BLaER1 treated with 17β-estradiol and CSF1 and Interleukin-3, amounts not matched to agents 10 nM and 100 nM (cell line): Measurements from ENCODE around the gene BCL3.
A peak's percentile ranks its signal among the peaks of the same experiment; 100 is the strongest.

Experiments used
- H3K27ac ChIP-seq, 11 experiments: shearing (Covaris generic); formaldehyde crosslinking; 2 replicates each; pipeline ENCODE4 v1.8.1; 2022
- H3K27me3 ChIP-seq, 11 experiments: shearing (Covaris generic); formaldehyde crosslinking; 2 replicates each; pipeline ENCODE4 v1.8.1; 2022
- H3K36me3 ChIP-seq, 11 experiments: shearing (Covaris generic); formaldehyde crosslinking; 2 replicates each; pipeline ENCODE4 v1.8.1; 2022
- H3K4me1 ChIP-seq, 10 experiments: shearing (Covaris generic); formaldehyde crosslinking; 2 replicates each; pipeline ENCODE4 v1.8.1; 2022
- H3K4me2 ChIP-seq, 11 experiments: shearing (Covaris generic); formaldehyde crosslinking; 2 replicates each; pipeline ENCODE4 v1.8.1; 2022
- H3K4me3 ChIP-seq, 10 experiments: shearing (Covaris generic); formaldehyde crosslinking; 2 replicates each; pipeline ENCODE4 v1.8.1; 2022
- H3K9ac ChIP-seq, 11 experiments: shearing (Covaris generic); formaldehyde crosslinking; 2 replicates each; pipeline ENCODE4 v1.8.1; 2022
- H3K9me3 ChIP-seq, 11 experiments: shearing (Covaris generic); formaldehyde crosslinking; replicated peaks in 1 of 11; 2 replicates each; pipeline ENCODE4 v1.8.1; 2022
- H4K20me1 ChIP-seq, 11 experiments: shearing (Covaris generic); formaldehyde crosslinking; 2 replicates each; pipeline ENCODE4 v1.8.1; 2022
- Cebpa-rat ChIP-seq, 11 experiments: shearing (Covaris generic); IDR thresholded peaks; 2 replicates each; pipeline ENCODE4 v1.8.1; 2022

Gene BCL3

DNA sequence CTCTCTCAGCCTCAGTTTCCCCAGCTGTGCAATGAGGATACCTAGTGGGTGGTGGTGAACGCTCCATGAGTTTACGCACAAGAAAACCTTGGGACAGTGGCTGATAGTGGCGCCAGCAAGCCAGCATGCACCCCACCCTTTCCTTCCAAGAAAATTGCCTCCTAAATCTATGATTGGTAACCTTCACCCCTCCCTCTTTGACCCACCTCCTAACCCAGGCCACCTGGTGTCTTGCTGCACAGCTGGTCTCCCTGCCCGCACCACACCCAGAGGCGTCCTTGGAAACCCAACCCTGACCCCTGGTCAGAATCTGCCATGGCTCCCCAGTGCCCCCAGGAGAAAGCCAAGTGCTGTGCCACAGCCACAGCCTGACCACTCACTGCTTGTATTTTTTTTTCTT lies 22.8 kb upstream of the BCL3 start:
- Histone ChIP-seq H3K4me3 (no peak overlapping the region), H3K36me3 (no peaks in the 10 kb centered on the region), H3K4me2 (peak overlapping the region in 10 of 11 experiments; percentile 0 to 89 (median 52); a peak in 17 of 22 replicates), H3K27ac (peak overlapping the region in 1 of 11 experiments; percentile 11; a peak in 1 of 22 replicates), H3K9me3 (no peaks in the 10 kb centered on the region), H3K4me1 (peaks cover 58 to 94% (median 78%) of the 10 kb centered on the region in 10 experiments), H3K9ac (peak overlapping the region in 3 of 11 experiments; percentile 0 to 3 (median 2); a peak in 2 of 22 replicates), H4K20me1 (no peaks in the 10 kb centered on the region), H3K27me3 (no peaks in the 10 kb centered on the region)
- TF ChIP-seq Cebpa-rat (IDR thresholded peaks at IDR 0.05) = no peak

DNA sequence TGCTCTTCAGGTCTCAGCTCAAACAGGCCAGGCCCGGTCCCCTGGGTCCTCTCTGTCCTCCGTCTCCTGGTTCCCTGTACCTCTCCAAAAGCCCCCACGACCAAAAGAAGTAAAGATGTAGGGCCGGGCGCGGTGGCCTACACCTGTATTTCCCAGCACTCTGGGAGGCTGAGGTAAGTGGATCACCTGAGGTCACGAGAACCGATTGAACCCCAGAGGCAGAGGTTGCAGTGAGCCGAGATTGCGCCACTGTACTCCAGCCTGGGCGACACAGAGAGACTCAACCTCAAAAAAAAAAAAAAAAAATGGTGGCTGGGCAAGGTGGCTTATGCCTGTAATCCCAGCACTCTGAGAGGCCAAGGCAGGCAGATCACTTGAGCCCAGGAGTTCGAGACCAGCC lies 22.0 kb upstream of the BCL3 start:
- TF ChIP-seq Cebpa-rat (IDR thresholded peaks at IDR 0.05) = no peak
- Histone ChIP-seq H3K27me3 (no peaks in the 10 kb centered on the region), H3K36me3 (no peaks in the 10 kb centered on the region), H4K20me1 (no peaks in the 10 kb centered on the region), H3K4me2 (peak overlapping the region in 4 of 11 experiments; percentile 64 to 89 (median 68); a peak in 4 of 22 replicates), H3K9me3 (no peaks in the 10 kb centered on the region), H3K4me1 (peaks cover 53 to 86% (median 71%) of the 10 kb centered on the region in 10 experiments), H3K9ac (no peak overlapping the region), H3K27ac (no peak overlapping the region), H3K4me3 (no peak overlapping the region)

DNA sequence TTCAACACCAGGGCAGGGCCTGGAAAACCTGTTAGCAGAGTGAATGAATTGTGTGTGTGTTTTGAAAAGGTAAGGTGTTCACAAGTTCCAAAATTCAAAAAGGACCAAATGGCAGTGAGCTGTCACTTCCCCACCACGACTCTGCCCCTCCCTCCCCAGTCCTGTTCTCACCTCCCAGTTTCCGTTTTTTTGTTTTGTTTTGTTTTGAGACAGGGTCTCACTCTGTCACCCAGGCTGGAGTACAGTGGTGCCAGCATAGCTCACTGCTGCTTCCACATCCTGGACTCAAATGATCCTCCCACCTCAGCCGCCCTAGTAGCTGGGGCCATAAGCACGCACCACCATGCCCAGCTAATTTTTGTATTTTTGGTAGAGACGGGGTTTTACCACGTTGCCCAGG lies 20.3 kb upstream of the BCL3 start:
- Histone ChIP-seq H4K20me1 (no peaks in the 10 kb centered on the region), H3K9ac (peak overlapping the region in 1 of 11 experiments; percentile 27; a peak in 3 of 22 replicates), H3K27me3 (no peaks in the 10 kb centered on the region), H3K9me3 (no peaks in the 10 kb centered on the region), H3K4me2 (peak overlapping the region; percentile 4 to 73 (median 37); a peak in 19 of 22 replicates), H3K4me1 (peaks cover 36 to 81% (median 56%) of the 10 kb centered on the region in 10 experiments), H3K4me3 (no peak overlapping the region), H3K27ac (peak overlapping the region in 2 of 11 experiments; percentile 9 to 45; a peak in 2 of 22 replicates), H3K36me3 (no peaks in the 10 kb centered on the region)
- TF ChIP-seq Cebpa-rat (IDR thresholded peaks at IDR 0.05) = no peak

DNA sequence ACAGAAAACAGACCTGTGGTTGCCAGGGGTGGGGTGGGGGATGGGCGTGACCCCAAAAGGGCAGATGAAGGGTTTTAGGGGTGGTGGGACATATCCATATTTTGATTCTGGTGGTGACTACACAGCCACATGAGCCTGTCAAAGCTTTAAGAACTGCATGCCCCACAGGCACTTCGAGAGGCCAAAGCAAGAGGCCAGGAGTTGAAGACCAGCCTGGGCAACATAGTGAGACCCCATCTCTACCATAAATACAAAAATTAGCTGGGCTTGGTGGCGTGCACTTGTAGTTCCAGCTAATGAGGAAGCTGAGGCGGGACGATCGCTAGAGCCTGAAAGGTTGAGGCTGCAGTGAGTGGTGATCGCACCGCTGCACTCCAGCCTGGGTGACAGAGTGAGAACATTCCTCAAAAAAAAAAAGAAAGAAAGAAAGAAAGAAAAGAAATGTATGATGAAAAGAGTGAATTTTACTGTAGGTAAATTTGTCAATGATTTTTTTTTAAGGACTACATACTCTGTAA lies 18.9 kb upstream of the BCL3 start:
- Histone ChIP-seq H3K4me2 (peak overlapping the region in 7 of 11 experiments; percentile 5 to 59 (median 39); a peak in 9 of 22 replicates), H4K20me1 (no peaks in the 10 kb centered on the region), H3K27ac (no peak overlapping the region), H3K4me3 (no peak overlapping the region), H3K9me3 (no peaks in the 10 kb centered on the region), H3K36me3 (no peaks in the 10 kb centered on the region), H3K4me1 (peaks cover 22 to 74% (median 42%) of the 10 kb centered on the region in 10 experiments), H3K27me3 (no peaks in the 10 kb centered on the region), H3K9ac (no peak overlapping the region)
- no peak for TF ChIP-seq Cebpa-rat (IDR thresholded peaks at IDR 0.05)

DNA sequence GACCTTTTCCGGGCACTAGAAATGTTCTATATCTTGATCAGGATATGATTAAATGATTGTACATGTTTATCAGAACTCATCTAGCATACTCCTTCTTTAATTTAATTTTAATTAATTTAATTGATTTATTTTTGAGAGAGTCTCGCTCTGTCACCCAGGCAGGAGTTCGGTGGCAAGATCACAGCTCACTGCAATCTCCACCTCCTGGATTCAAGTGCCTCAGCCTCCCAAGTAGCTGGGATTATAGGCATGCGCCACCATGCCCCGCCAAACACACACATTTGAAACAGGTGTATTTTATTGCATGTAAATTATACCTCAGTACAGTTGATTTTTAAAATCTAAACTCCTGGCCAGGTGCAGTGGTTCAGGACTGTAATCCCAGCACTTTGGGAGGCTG lies 17.4 kb upstream of the BCL3 start:
- no peaks in the 10 kb centered on the region for H3K27me3 ChIP-seq
- no peak overlapping the region for H3K27ac ChIP-seq

DNA sequence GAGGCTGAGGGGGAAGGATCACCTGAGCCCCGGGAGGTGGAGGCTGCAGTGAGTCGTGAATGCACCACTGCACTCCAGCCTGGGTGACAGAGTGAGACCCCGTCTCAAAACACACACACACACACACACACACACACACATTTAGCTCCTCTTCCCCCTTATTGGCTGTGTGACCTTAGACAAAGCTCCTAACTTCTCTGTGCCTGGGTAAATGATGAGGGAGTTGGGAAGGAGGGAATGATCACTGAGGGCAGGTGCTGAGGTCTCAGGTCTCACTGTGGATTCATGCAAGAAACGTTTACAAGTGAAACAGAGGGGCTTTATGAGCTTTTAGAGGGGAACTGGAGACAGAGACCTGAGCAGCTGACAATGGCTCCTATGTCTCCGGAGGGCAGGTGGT lies 16.9 kb upstream of the BCL3 start:
- H3K4me1 ChIP-seq = peaks cover 21 to 74% (median 48%) of the 10 kb centered on the region in 10 experiments
- H3K27me3 ChIP-seq = no peaks in the 10 kb centered on the region
- H3K27ac ChIP-seq = no peak overlapping the region
- H3K4me2 ChIP-seq = no peak overlapping the region
- TF ChIP-seq Cebpa-rat (IDR thresholded peaks at IDR 0.05) = no peak
- H3K36me3 ChIP-seq = no peaks in the 10 kb centered on the region
- H3K4me3 ChIP-seq = no peak overlapping the region
- no peaks in the 10 kb centered on the region for H4K20me1 ChIP-seq
- peak overlapping the region in 1 of 11 experiments; percentile 14; a peak in 1 of 22 replicates for H3K9ac ChIP-seq
- H3K9me3 ChIP-seq = no peaks in the 10 kb centered on the region

More for the DNA sequence above, 17.4 kb upstream of the BCL3 start:
- no peaks in the 10 kb centered on the region for H3K36me3 ChIP-seq
- no peak overlapping the region for H3K4me3 ChIP-seq
- H3K4me2 ChIP-seq = no peak overlapping the region
- peaks cover 15 to 74% (median 44%) of the 10 kb centered on the region in 10 experiments for H3K4me1 ChIP-seq
- TF ChIP-seq Cebpa-rat (IDR thresholded peaks at IDR 0.05) = no peak
- H4K20me1 ChIP-seq = no peaks in the 10 kb centered on the region
- no peak overlapping the region for H3K9ac ChIP-seq
- H3K9me3 ChIP-seq = no peaks in the 10 kb centered on the region

DNA sequence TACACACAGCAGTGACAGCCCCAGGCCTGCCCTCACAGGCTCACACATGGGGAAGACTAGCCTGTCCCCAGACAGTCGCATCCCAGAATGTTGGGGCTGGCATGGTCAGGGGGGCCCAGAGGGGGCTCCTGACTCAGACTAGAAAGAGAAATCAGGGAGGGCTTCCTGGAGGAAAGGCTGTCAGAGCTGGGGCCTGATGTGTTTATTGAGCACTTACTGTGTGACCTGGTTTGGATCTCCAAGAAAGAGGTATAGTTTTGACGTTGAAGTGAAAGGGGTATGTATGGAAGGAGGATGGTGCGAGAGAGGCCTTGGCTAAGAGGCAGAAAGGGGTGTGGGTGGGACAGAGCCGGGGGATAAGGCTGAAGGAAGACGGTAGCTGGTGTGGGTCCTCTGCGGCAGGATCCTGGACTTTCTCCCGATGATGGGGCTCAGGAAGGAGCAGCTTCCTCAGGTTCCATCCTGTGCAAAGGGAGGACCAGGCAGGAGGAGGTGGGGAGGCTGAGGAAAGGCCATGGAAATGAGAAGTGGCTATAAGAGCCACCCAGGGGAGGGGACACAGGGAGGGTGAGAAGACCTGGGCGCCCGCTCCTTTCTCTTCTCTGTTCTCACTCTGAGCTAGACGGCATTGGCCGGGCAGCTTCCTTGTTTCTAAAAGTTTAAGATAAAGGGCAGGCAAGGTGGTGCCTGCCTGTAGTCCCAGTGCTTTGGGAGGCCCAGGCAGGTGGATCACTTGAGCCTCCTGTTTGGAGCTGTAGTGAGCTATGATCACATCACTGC lies 16.1 kb upstream of the BCL3 start:
- Histone ChIP-seq H3K27me3 (no peaks in the 10 kb centered on the region), H3K9me3 (no peaks in the 10 kb centered on the region), H3K4me2 (peak overlapping the region in 2 of 11 experiments; percentile 21 to 27; a peak in 1 of 22 replicates), H3K36me3 (no peaks in the 10 kb centered on the region), H3K27ac (no peak overlapping the region; a peak in 1 of 22 replicates), H4K20me1 (no peaks in the 10 kb centered on the region), H3K4me3 (no peak overlapping the region), H3K4me1 (peaks cover 29 to 74% (median 51%) of the 10 kb centered on the region in 10 experiments), H3K9ac (peak overlapping the region in 2 of 11 experiments; percentile 14 to 31; a peak in 2 of 22 replicates)
- TF ChIP-seq Cebpa-rat (IDR thresholded peaks at IDR 0.05) = no peak

DNA sequence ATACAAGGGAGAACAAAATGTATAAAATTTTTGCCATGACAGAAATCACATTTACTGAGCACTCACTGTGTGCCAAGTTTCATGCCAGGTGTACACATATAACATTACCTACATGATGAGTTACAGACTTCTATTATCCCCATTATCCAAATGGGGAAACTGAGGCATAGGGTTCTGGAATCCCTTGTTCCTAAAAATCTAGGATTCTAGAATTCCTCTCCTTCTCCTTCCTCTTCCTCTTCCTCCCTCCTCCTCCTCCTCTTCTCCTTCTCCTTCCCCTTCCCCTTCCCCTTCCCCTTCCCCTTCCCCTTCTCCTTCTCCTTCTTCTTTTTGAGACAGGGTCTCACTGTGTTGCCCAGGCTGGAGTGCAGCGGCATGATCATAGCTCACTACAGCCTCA lies 14.2 kb upstream of the BCL3 start:
- H4K20me1 ChIP-seq = no peaks in the 10 kb centered on the region
- H3K4me3 ChIP-seq = no peak overlapping the region
- TF ChIP-seq Cebpa-rat (IDR thresholded peaks at IDR 0.05) = no peak
- no peaks in the 10 kb centered on the region for H3K9me3 ChIP-seq
- H3K27me3 ChIP-seq = no peaks in the 10 kb centered on the region
- peaks cover 32 to 74% (median 54%) of the 10 kb centered on the region in 10 experiments for H3K4me1 ChIP-seq
- H3K4me2 ChIP-seq = peak overlapping the region in 2 of 11 experiments; percentile 49 to 83; a peak in 2 of 22 replicates
- no peaks in the 10 kb centered on the region for H3K36me3 ChIP-seq
- H3K27ac ChIP-seq = no peak overlapping the region
- H3K9ac ChIP-seq = no peak overlapping the region

DNA sequence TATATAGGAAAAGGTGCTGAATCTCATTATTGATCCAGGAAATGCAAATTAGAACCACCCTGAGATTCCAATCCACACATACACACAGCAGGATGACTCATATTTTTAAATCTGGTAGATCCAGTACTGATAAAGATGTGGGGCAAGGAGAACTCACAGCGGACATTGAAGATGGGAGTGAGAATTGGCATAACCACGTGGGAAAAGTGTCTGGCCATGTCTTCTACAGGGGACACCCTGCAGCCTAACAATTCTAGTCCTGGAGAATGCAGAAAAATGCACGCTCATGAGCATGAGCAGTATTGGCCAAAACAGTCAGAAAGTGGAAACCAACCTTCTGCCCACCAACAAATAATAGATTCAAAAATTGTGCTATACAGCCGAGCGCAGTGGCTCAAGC lies 13.5 kb upstream of the BCL3 start:
- no peaks in the 10 kb centered on the region for H3K9me3 ChIP-seq
- no peaks in the 10 kb centered on the region for H4K20me1 ChIP-seq
- no peak overlapping the region for H3K27ac ChIP-seq
- H3K4me3 ChIP-seq = no peak overlapping the region
- no peak for TF ChIP-seq Cebpa-rat (IDR thresholded peaks at IDR 0.05)
- no peaks in the 10 kb centered on the region for H3K27me3 ChIP-seq
- peak overlapping the region in 4 of 11 experiments; percentile 74 to 85 (median 82); a peak in 7 of 22 replicates for H3K4me2 ChIP-seq
- H3K9ac ChIP-seq = no peak overlapping the region
- H3K36me3 ChIP-seq = no peaks in the 10 kb centered on the region
- peaks cover 32 to 74% (median 54%) of the 10 kb centered on the region in 10 experiments for H3K4me1 ChIP-seq
